D721Med (cell line): Measurements from ENCODE around the gene RHBDF2.
"Not testable (repeated sequence)": the region's sequence is repeated elsewhere in the genome, so short reads cannot be mapped to it uniquely, and the experiment has no call there.

Experiments
- DNase-seq: peaks from one replicate; pipeline ENCODE4 v3.0.0; 2011; ENCODE audit warnings: low spot score; ENCODE audit not compliant: insufficient read length
- FAIRE-seq: peaks from 2 replicates; lab custom pipeline; 2011; peaks lifted over from hg19 to GRCh38; lab: Jason Lieb, UNC
- TF ChIP-seq, protein P1 (sequence below): IDR thresholded peaks from 2 replicates; pipeline ENCODE4 v1.5.1; 2012; ENCODE audit warnings: mild to moderate bottlenecking, control low read depth; ENCODE audit not compliant: insufficient read depth; ENCODE audit errors: missing control alignments

RHBDF2 gene

DNA sequence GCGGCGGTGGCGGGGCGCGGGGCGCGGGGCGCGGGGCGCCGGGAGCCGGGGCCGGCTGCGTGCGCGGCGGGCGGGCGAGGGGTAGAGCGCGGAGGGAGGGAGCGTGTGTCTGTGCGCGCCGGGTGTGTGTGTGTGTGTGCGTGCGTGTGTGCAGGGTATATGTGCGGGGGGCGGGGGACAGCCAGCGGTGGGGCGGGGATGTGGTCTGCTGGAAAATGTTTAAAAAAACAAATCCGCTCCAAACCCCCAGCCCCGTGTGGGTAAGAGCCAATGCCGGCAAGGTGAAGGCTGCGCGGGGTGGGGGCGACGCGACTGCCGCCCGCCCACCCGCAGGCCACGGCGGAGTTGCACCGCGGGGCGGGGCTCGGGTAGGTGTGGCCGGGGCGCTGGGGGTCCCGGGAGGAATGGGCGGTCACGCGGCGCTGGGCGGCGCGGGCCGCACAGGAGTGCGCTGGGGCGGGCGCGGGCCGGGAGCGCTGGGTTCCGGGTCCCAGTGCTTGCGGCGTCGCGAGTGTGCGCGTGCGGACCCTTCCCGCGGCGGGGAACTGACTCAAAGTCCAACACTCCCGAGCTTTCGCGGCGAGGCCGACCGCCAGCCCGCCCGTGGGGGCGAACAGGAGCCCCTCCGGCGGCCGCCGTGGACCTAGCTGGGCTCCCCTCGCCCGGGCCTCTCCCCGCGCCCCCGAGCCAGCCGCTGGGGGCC is 36.5 kb upstream of the RHBDF2 start, which contains the start of gene CYGB:
TSS of gene CYGB (minus strand) at position 132 of the 703 bp plus-strand sequence. CDS start 167 bp downstream, outside the sequence.
- no peak for FAIRE-seq
- TF ChIP-seq, protein P1, sequence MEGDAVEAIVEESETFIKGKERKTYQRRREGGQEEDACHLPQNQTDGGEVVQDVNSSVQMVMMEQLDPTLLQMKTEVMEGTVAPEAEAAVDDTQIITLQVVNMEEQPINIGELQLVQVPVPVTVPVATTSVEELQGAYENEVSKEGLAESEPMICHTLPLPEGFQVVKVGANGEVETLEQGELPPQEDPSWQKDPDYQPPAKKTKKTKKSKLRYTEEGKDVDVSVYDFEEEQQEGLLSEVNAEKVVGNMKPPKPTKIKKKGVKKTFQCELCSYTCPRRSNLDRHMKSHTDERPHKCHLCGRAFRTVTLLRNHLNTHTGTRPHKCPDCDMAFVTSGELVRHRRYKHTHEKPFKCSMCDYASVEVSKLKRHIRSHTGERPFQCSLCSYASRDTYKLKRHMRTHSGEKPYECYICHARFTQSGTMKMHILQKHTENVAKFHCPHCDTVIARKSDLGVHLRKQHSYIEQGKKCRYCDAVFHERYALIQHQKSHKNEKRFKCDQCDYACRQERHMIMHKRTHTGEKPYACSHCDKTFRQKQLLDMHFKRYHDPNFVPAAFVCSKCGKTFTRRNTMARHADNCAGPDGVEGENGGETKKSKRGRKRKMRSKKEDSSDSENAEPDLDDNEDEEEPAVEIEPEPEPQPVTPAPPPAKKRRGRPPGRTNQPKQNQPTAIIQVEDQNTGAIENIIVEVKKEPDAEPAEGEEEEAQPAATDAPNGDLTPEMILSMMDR = no peak
- peak; percentile 6 for DNase-seq

DNA sequence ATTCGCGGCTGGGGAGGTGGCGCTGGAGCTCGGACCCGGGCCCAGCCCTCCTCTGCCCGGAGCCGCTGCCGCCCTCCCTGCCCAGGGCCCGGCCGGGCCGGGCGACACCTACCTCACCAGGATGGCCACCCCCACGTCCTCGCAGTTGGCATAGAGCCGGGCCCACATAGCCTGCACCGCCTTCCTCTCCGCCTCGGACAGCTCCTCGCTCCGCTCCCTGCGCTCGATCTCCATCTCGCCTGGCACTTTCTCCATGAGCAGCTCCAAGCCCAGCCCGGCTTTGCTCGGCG is 36.0 kb upstream of the RHBDF2 start:
- TF ChIP-seq, protein P1 = no peak
- no peak for FAIRE-seq
- peak; percentile 6 for DNase-seq

DNA sequence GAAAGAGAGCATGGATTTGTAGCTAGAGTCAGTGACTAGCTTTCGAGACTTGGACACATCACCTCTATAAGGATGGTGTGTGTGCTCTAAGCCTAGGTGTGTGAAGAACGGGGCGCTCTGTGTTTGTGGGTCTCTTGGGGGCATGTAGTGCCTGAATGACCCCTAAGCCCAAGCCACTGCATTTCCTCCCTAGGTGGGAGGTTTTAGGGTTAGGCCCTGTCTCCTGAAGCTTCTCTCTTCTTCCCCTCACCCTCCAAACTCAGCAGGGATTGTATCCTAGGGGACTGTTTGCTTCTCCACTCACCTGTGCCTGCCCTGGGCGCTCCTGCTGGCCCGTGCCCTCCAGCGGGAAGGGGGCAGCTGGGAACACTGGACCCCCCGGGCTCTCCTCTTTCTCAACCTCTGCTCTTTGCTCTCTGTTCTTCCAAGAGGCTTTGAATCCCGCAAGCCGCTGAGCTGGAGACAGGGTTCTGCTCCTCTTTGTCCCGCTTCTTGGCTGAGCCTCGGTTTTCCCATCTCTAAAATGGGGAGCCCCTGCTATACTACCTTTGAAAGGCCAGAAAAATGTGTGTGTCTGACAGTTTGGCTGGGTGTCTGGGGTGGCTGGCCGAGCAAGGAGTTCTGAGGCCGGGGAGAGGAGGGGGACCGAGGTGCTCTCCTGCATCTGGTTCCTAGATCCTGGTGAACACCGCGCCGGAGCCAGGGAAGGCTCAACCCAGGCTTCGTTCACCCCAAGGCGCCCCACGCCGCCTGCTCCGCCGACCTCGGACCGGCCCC is 35.5 kb upstream of the RHBDF2 start:
- TF ChIP-seq, protein P1 = no peak
- no peak for FAIRE-seq
- DNase-seq = peak; percentile 17

DNA sequence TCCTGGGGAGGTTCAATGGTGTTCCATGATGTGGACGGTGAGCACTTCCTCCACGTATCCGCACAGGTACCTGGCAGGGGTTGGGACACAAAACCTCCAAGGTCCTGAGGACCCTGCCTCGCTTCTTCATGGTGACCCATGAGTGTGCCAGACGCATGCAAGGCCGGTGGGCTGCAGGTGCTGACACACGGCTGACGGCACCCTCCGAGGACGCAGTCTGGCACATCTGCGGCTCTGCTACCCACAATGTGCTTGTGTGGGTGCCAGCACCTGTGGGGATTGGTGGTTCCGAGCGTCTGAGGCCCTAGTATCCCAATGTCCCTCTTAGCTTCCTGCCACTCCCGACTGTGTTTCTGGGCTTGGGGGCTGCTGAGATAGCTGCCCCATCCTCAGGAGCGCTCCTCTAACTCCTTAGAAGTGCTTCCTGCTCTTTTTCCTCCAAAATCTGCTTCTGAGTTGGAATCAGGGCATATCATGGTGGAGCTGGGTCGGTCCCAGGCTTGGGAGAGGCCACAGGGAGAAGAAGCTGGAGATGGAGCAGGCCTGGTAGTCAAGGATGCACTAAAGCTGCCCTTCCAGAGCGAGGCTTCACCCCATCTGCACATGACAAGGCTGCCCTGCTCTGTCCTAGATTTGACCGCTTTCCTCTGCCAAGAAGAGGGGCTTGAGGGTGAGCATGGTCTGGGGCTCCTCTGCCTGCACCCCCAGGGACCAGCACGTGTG is 34.7 kb upstream of the RHBDF2 start:
- FAIRE-seq = no peak
- TF ChIP-seq, protein P1 = no peak

DNA sequence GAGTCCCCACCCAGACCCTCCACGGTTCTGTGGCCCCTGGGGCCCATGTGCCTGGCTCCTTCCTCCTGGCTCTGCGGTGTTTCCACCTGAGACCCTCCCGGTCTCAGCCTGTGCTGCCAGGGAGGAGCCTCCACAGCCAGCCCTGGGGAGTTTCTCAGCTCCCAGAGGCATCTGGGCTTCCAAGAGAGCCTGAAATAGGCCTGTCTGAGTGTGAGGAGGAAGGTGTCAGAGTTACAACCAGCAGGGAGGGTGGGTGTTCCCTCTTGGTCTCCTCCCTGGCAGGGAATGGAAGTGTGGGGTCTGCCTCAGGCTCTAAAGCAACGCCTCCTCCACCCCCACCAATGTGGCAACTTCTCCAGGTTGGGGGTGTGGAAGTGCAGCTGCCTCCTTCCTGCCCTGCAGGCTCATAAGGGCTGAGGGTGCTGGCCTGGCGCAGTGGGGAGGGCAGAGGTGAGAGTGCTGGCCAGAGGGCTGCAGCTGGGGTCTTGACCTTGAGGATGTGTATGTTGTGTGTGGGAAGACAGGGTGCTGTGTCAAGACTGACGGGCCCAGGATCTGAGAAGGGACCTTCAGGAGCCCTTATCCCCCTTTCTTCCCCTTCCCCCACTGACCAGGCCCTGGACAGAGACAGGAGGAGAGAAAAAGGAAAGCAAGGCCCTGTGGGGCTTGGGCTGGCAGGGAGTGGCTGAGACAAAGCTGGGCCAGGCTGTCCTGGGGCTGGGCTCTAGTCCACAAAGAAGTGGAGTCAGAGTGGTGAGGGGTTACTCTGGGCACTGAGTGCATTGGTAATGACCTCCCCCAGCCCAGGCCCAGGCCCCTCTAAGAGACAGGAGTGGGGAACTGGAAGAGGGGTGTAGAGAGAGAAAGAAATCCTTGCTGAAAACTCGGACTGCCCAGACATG is 33.9 kb upstream of the RHBDF2 start:
- TF ChIP-seq, protein P1 = no peak
- FAIRE-seq (no peak), DNase-seq (peak; percentile 15)

More for the DNA sequence above, 34.7 kb upstream of the RHBDF2 start:
- peak; percentile 18 for DNase-seq

DNA sequence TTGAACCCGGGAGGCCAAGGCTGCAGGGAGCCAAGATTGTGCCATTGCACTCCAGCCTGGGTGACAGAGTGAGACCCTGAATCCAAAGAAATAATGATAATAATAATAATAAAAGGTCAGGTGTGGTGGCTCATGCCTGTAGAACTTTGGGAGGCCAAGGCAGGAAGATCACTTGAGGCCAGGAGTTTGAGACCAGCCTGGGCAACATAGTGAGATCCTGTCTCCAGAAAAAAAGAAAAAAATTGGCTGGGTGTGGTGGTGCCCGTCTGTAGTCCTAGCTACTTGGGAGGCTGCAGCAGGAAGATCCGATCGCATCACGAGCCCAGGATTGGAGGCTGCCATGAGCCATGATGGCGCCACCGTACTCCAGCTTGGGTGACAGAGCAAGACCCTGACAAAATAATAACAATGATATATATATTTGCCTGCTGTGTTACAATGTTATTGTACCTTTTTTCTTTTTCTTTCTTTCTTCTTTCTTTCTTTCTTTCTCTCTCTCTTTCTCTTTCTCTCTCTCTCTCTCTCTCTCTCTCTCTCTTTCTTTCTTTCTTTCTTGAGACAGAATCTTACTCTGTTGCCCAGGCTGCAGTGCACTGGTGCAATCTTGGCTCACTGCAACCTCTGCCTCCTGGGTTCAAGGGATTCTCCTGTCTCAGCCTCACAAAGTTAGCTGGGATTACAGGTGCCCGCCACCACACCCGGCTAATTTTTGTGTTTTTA is 32.6 kb upstream of the RHBDF2 start:
- DNase-seq, FAIRE-seq: not testable (repeated sequence)
